Ovary (tissue), 9 donors: ENCODE results near the gene MAN2A1. TPM values are rescaled to one million over a fixed set of nuclear protein-coding genes. Genes with fewer than 3 reads are reported as not detected.

Experiments used
- DNase-seq, 5 donors: peaks; one replicate each; pipeline ENCODE4 v3.0.0-alpha.2; 2019 to 2020
- H3K27ac ChIP-seq, 2 donors: fragments of 200-600 bp; one replicate each; pipeline versions ENCODE4 v1.5.1 to v1.8.0; 2019 to 2022
- H3K27me3 ChIP-seq: fragments of 200-600 bp; one replicate; pipeline ENCODE4 v1.8.0; 2022
- H3K36me3 ChIP-seq: fragments of 200-600 bp; sonication (generic); one replicate; pipeline ENCODE4 v1.5.1; 2019
- H3K4me1 ChIP-seq: one replicate; pipeline ENCODE4 v1.8.1; 2013; ENCODE audit warnings: mild to moderate bottlenecking, moderate library complexity; ENCODE audit not compliant: insufficient read depth
- H3K4me3 ChIP-seq: fragments of 200-600 bp; sonication (generic); one replicate; pipeline ENCODE4 v1.5.1; 2017
- H3K9me3 ChIP-seq, 2 donors: fragments of 200-600 bp in 1 of 2; sonication (generic) in 1 of 2; one replicate each; pipeline versions ENCODE4 v1.5.1 to v1.8.1; 2013 to 2019; ENCODE audit warnings: mild to moderate bottlenecking in 1 of 2, moderate library complexity in 1 of 2
- CTCF ChIP-seq, 3 donors: fragments of 450-650 bp in 2 of 3; fragments of 200-600 bp in 1 of 3; IDR thresholded peaks; one replicate each; pipeline versions ENCODE4 v1.5.1 to v1.8.0; 2016 to 2022; ENCODE audit warnings: antibody characterized with exemption in 3 of 3, mild to moderate bottlenecking in 1 of 3
- EP300 ChIP-seq: sonication (generic); formaldehyde crosslinking; IDR thresholded peaks from one replicate; pipeline ENCODE4 v1.6.1; 2017; ENCODE audit warnings: antibody characterized with exemption
- POLR2A ChIP-seq: fragments of 450-650 bp; IDR thresholded peaks from one replicate; pipeline ENCODE4 v1.6.1; 2017; ENCODE audit warnings: antibody characterized with exemption, mild to moderate bottlenecking, moderate library complexity
- WGBS, 3 donors: extraction: QIAGEN DNeasy Blood & Tissue Kit in 1 of 3; methylation state at CpG; one replicate each; pipeline versions ENCODE4 v1.1.5 to v1.1.7; 2013 to 2017; 5-methylcytosine and 5-hydroxymethylcytosine counted together
- intact Hi-C, 4 donors: fragments of 100-400 bp; cut with DNase I; formaldehyde crosslinking; loops; one replicate each; pipeline versions ENCODE4 v1.11.0 to v1.15.1; 2022 to 2023
- polyA plus RNA-seq, 2 donors: library from polyadenylated mRNA; stranded (reverse); fragments of 200-250 nt in 1 of 2; fragments of 350-450 nt in 1 of 2; fragmentation: Illumina TruSeq in 1 of 2; extraction: RNeasy Lipid Tissue Mini Kit (QIAGEN cat#74804) in 1 of 2; gene quantifications; one replicate each; pipeline ENCODE4 v1.2.3, GENCODE V29; 2013 to 2014
- total RNA-seq, 7 donors: library from RNA; depleted of rRNA in 2 of 7; stranded (reverse); fragments of >200 nt in 2 of 7; fragmentation: NEBNext Ultra II Directional in 3 of 7; extraction: Animal tissue kit (Norgen Biotek cat#: 25700) in 3 of 7; gene quantifications; one replicate each; pipeline versions ENCODE4 v1.1.0 to v1.2.4, GENCODE V29; 2016 to 2023
- donor health status: DM: no; HTN: no; CAD: no; lungs with moderate emphysema.
- donor health status: DM: no; HTN: no; CAD: no.
- donor health status: Bipolar disorder and iron deficiency.
- donor health status: DM: yes; HTN: yes; CAD: no.
- donor health status: DM: no; HTN: no; CAD: no.
- donor health status: DM: yes; HTN: yes; CAD: no.

Gene MAN2A1
- total and polyA plus RNA-seq, 9 donors: 10.7 to 56.5 (median 31.1) TPM

DNA sequence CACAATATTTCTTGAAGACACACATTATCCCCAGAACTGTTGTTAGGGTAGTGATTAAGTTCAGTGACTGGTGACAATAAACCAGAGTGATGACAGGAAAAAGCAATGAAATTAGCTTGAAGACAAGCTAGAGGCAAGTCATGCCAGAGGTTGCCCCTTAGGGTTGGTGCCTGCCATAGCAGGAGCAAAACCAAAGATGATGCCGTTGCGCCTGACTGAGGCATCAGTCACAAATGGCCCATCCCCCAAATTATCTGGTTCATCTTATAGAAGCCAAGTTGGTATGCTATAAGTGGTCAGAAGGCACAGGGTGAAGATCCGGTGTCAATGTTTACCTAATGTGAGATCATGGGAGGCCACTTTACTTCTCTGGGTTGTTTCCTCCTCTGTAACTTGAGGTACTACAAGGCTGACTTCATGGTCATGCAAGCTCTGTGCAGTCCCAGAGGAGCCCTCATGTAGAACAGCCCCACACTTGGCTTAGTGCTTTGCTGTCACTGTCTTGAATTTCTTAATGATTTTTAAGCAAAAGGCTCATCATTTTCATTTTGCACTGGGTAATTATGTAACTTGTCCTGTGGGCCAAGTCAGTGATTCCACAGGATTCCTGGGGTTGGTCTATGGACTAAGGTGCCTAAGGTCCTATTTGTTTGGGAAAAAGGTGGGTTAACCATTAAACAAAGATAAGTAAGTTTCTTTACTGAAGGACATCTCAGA lies 211.3 kb downstream of the MAN2A1 start:
- H3K9me3 ChIP-seq: no peaks in the 10 kb centered on the region
- no peaks in the 10 kb centered on the region for H3K36me3 ChIP-seq
- 89 to 96% (median 91%) methylated on average over 3 of the region's 3 CpGs for WGBS, 3 donors
- no peaks in the 10 kb centered on the region for H3K4me1 ChIP-seq
- no peak for TF ChIP-seq CTCF (IDR thresholded peaks at IDR 0.05)
- TF ChIP-seq EP300: no peak
- no peak for TF ChIP-seq POLR2A
- intact Hi-C loops: no loop called here
- no peak for DNase-seq
- no peak overlapping the region for H3K4me3 ChIP-seq
- H3K27ac ChIP-seq: no peak overlapping the region
- H3K27me3 ChIP-seq: no peaks in the 10 kb centered on the region

- intact Hi-C loops: no loop called here
- no peaks in the 10 kb centered on the region for H3K9me3 ChIP-seq
- no peaks in the 10 kb centered on the region for H3K36me3 ChIP-seq
- H3K4me3 ChIP-seq: no peak overlapping the region
- DNase-seq: no peak
- H3K4me1 ChIP-seq: no peaks in the 10 kb centered on the region
- no peaks in the 10 kb centered on the region for H3K27me3 ChIP-seq
- WGBS, 3 donors: 74 to 88% (median 76%) methylated on average over 1 of the region's 1 CpG
- TF ChIP-seq POLR2A: no peak
- no peak for TF ChIP-seq CTCF (IDR thresholded peaks at IDR 0.05)
- TF ChIP-seq EP300: no peak
- H3K27ac ChIP-seq: no peak overlapping the region
Measured at GRCh38 chr5:109901628-109901981, 211.9 kb downstream of the MAN2A1 start.

- TF ChIP-seq POLR2A (no peak), CTCF (IDR thresholded peaks at IDR 0.05) (no peak), EP300 (no peak)
- Histone ChIP-seq H3K36me3 (no peaks in the 10 kb centered on the region), H3K4me1 (no peaks in the 10 kb centered on the region), H3K9me3 (no peaks in the 10 kb centered on the region), H3K27me3 (no peaks in the 10 kb centered on the region), H3K27ac (no peak overlapping the region), H3K4me3 (no peak overlapping the region)
- intact Hi-C loops: no loop called here
- 36 to 47% (median 43%) methylated on average over 2 of the region's 2 CpGs for WGBS, 3 donors
- no peak for DNase-seq
Measured at GRCh38 chr5:109903061-109903460, 213.3 kb downstream of the MAN2A1 start.

- no peak for DNase-seq
- Histone ChIP-seq H3K27me3 (no peaks in the 10 kb centered on the region), H3K4me1 (no peaks in the 10 kb centered on the region), H3K9me3 (no peaks in the 10 kb centered on the region), H3K4me3 (no peak overlapping the region), H3K27ac (no peak overlapping the region), H3K36me3 (no peaks in the 10 kb centered on the region)
- intact Hi-C loops: no loop called here
- TF ChIP-seq CTCF (IDR thresholded peaks at IDR 0.05): no peak
- TF ChIP-seq POLR2A: no peak
- no peak for TF ChIP-seq EP300
- WGBS, 3 donors: 81 to 85% (median 81%) methylated on average over 1 of the region's 1 CpG
Measured at GRCh38 chr5:109905906-109906305, 216.2 kb downstream of the MAN2A1 start.
